GM21723 (cell line): ENCODE results near the gene SCARB1.

Experiments used
- ATAC-seq: cut with Tn5 transposase; IDR thresholded peaks from one replicate; pipeline ENCODE4 v1.9.1; 2021; ENCODE audit warnings: mild to moderate bottlenecking, moderate library complexity; ENCODE audit not compliant: unreplicated experiment

Gene SCARB1

GRCh38 chr12:124778411-124778810, 85.3 kb downstream of the SCARB1 start:
- ATAC-seq, result no peak

GRCh38 chr12:124777399-124778372, 86.0 kb downstream of the SCARB1 start:
- no peak for ATAC-seq

GRCh38 chr12:124776125-124776513, 87.5 kb downstream of the SCARB1 start:
- no peak for ATAC-seq

- ATAC-seq, result peak; percentile 79
Measured at GRCh38 chr12:124774462-124775167, 89.0 kb downstream of the SCARB1 start.

- peak; percentile 44 for ATAC-seq
Measured at GRCh38 chr12:124774054-124774461, 89.6 kb downstream of the SCARB1 start.

- no peak for ATAC-seq
Measured at GRCh38 chr12:124772289-124773170, 91.1 kb downstream of the SCARB1 start.

GRCh38 chr12:124771462-124772288, 92.0 kb downstream of the SCARB1 start:
- no peak for ATAC-seq

GRCh38 chr12:124770728-124771127, 92.9 kb downstream of the SCARB1 start:
- no peak for ATAC-seq

- no peak for ATAC-seq
Measured at GRCh38 chr12:124769881-124770512, 93.7 kb downstream of the SCARB1 start.

- no peak for ATAC-seq
Measured at GRCh38 chr12:124769163-124769530, 94.5 kb downstream of the SCARB1 start.

- ATAC-seq, result no peak
Measured at GRCh38 chr12:124768452-124769162, 95.1 kb downstream of the SCARB1 start.

- peak; percentile 70 for ATAC-seq
Measured at GRCh38 chr12:124767066-124767821, 96.4 kb downstream of the SCARB1 start.

- no peak for ATAC-seq
Measured at GRCh38 chr12:124766727-124767065, 97.0 kb downstream of the SCARB1 start.

GRCh38 chr12:124765581-124766489, 97.8 kb downstream of the SCARB1 start:
- no peak for ATAC-seq

GRCh38 chr12:124764870-124765580, 98.6 kb downstream of the SCARB1 start:
- ATAC-seq, result no peak

- no peak for ATAC-seq
Measured at GRCh38 chr12:124764451-124764850, 99.2 kb downstream of the SCARB1 start.

GRCh38 chr12:124763594-124763979, 100.1 kb downstream of the SCARB1 start:
- no peak for ATAC-seq
